Glutamatergic neuron (in vitro differentiated cells): Measurements from ENCODE around the gene ABHD12B. TPM values are rescaled to one million over a fixed set of nuclear protein-coding genes. Genes with fewer than 3 reads are reported as not detected.
A peak's percentile ranks its signal among the peaks of the same experiment; 100 is the strongest.
"Not testable (repeated sequence)": the region's sequence is repeated elsewhere in the genome, so short reads cannot be mapped to it uniquely, and the experiment has no call there.

ENCODE experiments used
- DNase-seq: peaks from one replicate; pipeline ENCODE4 v3.0.0; 2022
- H3K27ac Mint-ChIP-seq: one replicate; pipeline ENCODE4 v1.8.0; 2020; ENCODE audit warnings: mild to moderate bottlenecking, mixed read lengths, inconsistent platforms; ENCODE audit not compliant: unreplicated experiment
- H3K27me3 Mint-ChIP-seq: one replicate; pipeline ENCODE4 v1.8.0; 2020; ENCODE audit warnings: mild to moderate bottlenecking, moderate library complexity, mixed read lengths, inconsistent platforms; ENCODE audit not compliant: unreplicated experiment
- H3K36me3 Mint-ChIP-seq: one replicate; pipeline ENCODE4 v1.8.0; 2020; ENCODE audit warnings: mild to moderate bottlenecking, mixed read lengths, inconsistent platforms; ENCODE audit not compliant: unreplicated experiment
- H3K4me1 Mint-ChIP-seq: one replicate; pipeline ENCODE4 v1.8.0; 2020; ENCODE audit warnings: mild to moderate bottlenecking, low read depth, mixed read lengths, inconsistent platforms; ENCODE audit not compliant: unreplicated experiment
- H3K4me3 Mint-ChIP-seq: one replicate; pipeline ENCODE4 v1.8.0; 2020; ENCODE audit warnings: mild to moderate bottlenecking, mixed read lengths, inconsistent platforms; ENCODE audit not compliant: unreplicated experiment
- H3K9me3 Mint-ChIP-seq: one replicate; pipeline ENCODE4 v1.8.0; 2020; ENCODE audit warnings: mild to moderate bottlenecking, moderate library complexity, mixed read lengths, inconsistent platforms; ENCODE audit not compliant: unreplicated experiment
- total RNA-seq: library from RNA; stranded (reverse); fragmentation: NEBNext Ultra II Directional; extraction: Animal tissue kit (Norgen Biotek cat#: 25700); gene quantifications from one replicate; pipeline ENCODE4 v1.2.1, GENCODE V29; 2021; ENCODE audit not compliant: unreplicated experiment
- TF ChIP-seq, protein P1 (sequence below): fragments of 200-600 bp; sonication (generic); IDR thresholded peaks from one replicate; pipeline ENCODE4 v1.5.0; 2021; ENCODE audit not compliant: partially characterized antibody, unreplicated experiment

ABHD12B gene
- total RNA-seq, 1 donor from 2014 or later = 0.61 TPM

DNA sequence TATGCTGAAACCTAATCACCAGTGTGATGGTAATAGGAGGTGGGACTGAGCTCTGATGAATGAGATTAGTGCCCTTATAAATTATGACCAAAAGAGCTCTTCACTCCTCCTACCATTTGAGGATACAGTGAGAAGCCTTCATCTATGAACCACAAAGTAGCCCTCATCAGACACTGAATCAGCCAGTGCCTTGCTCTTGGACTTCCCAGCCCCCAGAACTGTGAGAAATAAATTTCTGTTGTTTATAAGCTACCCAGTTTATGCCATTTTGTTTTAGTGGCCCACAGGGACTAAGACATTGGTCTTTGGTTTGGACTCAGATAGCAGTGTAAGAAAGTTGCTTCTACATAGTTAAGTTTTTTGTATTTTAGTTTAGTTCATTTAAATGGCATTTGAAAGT lies 32.9 kb downstream of the ABHD12B start:
- H3K4me3 Mint-ChIP-seq = no peak overlapping the region
- H3K27me3 Mint-ChIP-seq = no peaks in the 10 kb centered on the region
- TF ChIP-seq, protein P1, sequence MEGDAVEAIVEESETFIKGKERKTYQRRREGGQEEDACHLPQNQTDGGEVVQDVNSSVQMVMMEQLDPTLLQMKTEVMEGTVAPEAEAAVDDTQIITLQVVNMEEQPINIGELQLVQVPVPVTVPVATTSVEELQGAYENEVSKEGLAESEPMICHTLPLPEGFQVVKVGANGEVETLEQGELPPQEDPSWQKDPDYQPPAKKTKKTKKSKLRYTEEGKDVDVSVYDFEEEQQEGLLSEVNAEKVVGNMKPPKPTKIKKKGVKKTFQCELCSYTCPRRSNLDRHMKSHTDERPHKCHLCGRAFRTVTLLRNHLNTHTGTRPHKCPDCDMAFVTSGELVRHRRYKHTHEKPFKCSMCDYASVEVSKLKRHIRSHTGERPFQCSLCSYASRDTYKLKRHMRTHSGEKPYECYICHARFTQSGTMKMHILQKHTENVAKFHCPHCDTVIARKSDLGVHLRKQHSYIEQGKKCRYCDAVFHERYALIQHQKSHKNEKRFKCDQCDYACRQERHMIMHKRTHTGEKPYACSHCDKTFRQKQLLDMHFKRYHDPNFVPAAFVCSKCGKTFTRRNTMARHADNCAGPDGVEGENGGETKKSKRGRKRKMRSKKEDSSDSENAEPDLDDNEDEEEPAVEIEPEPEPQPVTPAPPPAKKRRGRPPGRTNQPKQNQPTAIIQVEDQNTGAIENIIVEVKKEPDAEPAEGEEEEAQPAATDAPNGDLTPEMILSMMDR = no peak
- H3K27ac Mint-ChIP-seq = no peak overlapping the region
- no peak for DNase-seq
- H3K9me3 Mint-ChIP-seq = no peaks in the 10 kb centered on the region
- H3K4me1 Mint-ChIP-seq = peaks cover 5% of the 10 kb centered on the region
- no peaks in the 10 kb centered on the region for H3K36me3 Mint-ChIP-seq

DNA sequence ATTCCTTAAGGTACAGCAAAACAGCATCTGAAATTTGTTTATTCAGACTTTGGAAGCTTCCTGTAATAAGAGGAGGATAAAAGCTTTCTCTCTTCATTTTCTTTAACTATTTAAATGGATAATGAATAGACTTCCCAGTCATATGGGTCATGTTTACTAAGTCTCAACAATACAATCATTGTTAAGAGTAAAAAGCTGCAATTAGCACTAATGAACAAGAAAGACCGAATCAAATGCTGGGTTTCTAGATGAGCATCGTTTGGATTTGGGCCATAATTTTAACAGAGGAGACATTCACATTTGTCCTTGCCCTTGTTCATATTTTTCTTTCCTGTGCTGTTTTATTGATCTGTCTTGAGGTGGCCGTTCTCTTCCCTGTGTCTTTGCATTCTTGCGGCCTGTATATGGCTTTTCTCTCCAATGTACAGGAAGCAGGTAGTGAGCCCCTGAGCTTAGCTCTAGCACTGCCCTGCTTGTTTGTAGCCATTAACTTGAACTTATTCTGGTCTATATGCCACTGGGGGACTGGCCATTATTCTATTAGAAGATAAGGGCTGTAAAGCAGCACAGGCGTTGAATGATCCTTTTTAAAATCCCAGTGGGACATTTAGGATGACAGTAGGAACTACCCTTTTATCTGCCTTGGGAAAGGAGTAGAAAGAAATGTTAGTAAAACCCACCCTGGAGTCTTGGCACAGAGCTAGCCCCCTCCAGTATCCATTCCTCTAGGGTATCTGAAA lies 34.6 kb downstream of the ABHD12B start:
- DNase-seq = no peak
- H3K4me3 Mint-ChIP-seq = no peak overlapping the region
- TF ChIP-seq, protein P1 = no peak
- no peaks in the 10 kb centered on the region for H3K36me3 Mint-ChIP-seq
- H3K27ac Mint-ChIP-seq = no peak overlapping the region
- peaks cover 1% of the 10 kb centered on the region for H3K27me3 Mint-ChIP-seq
- peaks cover 15% of the 10 kb centered on the region for H3K4me1 Mint-ChIP-seq
- peaks cover 1% of the 10 kb centered on the region for H3K9me3 Mint-ChIP-seq

DNA sequence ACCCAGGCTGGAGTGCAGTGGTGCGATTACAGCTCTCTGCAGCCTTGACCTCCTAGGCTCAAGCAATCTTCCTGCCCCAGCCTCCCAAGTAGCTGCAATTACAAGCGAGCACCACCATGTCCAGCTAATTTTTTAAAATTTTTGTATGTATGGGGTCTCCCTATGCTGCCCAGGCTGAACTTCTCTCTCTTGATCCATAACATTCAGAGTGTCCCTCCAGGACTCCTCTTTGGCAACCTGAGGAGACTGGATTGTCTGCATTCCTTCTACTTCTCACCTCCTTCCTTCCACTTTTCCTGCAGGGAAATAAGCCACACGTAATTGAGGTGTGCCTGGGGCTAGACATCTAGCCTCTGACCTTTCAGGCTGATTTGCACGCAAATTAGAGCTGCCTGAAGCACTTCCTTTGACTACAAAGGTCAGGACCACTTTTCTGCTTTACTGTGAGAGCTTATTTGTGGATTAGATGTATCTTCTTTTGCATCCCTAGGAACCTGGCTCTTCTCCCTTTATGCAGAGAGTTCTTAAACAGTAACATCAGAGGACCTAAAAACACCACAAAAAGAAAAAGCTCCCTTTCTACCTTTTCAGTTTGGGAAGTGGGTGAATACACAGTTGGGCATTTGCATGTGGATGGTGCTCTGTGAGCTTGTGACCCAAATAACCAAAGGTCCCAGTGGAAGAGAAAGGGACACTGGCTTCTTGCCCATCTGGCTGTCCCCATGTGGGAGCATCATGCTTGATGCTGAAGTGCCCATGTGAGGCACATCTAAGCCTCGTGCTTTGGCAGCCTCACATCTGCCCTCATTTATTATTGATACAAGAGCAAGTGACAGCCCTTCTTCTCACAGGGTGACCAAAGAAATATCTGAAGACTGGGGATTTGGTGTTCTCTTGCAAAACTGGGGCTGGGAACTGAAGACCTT lies 38.9 kb downstream of the ABHD12B start:
- TF ChIP-seq, protein P1 = no peak
- no peak overlapping the region for H3K4me3 Mint-ChIP-seq
- DNase-seq = peak; percentile 34
- H3K36me3 Mint-ChIP-seq = no peaks in the 10 kb centered on the region
- H3K4me1 Mint-ChIP-seq = peaks cover 17% of the 10 kb centered on the region
- H3K27ac Mint-ChIP-seq = peak overlapping the region; percentile 8
- H3K27me3 Mint-ChIP-seq = peaks cover 5% of the 10 kb centered on the region
- H3K9me3 Mint-ChIP-seq = peaks cover 3% of the 10 kb centered on the region

DNA sequence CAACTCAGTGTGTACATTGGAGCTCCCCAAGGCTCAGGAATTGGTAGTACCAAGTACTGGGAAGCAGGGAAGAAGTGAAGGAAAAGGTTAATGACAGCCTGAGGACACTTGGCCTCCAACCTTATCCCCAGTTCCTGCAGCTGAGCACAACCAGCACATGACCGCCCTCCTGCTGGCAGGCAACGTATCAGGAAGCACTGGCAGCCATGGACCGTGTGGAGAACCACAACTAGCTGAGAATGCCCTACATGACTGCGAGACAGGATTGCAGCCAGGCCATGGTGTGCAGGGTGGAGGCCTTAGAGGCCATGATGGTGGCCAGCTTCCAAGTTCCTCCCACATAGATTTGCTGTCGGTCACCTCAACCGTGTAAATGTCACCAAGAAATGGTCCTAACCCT lies 45.6 kb downstream of the ABHD12B start:
- H3K27ac Mint-ChIP-seq = no peak overlapping the region
- no peaks in the 10 kb centered on the region for H3K36me3 Mint-ChIP-seq
- no peak for DNase-seq
- H3K9me3 Mint-ChIP-seq = peaks cover 1% of the 10 kb centered on the region
- peaks cover 1% of the 10 kb centered on the region for H3K27me3 Mint-ChIP-seq
- H3K4me1 Mint-ChIP-seq = peaks cover 11% of the 10 kb centered on the region
- H3K4me3 Mint-ChIP-seq = no peak overlapping the region
- TF ChIP-seq, protein P1 = no peak

DNA sequence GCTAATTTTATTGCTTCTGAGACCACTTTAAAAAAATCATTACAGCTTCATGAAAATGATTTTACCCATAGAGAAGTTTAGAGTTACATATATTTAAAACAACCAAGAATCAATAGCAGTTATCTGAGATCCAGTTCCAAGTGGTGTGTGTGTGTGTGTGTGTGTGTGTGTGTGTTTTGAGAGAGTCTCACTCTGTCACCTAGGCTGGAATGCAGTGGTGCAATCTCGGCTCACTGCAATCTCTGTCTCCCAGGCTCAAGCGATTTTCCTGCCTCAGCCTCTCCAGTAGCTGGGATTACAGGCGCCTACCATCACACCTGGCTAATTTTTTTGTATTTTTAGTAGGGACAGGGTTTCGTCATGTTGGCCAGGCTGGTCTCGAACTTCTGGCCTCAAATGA lies 47.7 kb downstream of the ABHD12B start:
- not testable (repeated sequence) for DNase-seq, H3K9me3 Mint-ChIP-seq, H3K27me3 Mint-ChIP-seq, H3K36me3 Mint-ChIP-seq, H3K4me3 Mint-ChIP-seq, H3K27ac Mint-ChIP-seq
- H3K4me1 Mint-ChIP-seq = peaks cover 11% of the 10 kb centered on the region
